Mesothelial cell of epicardium (in vitro differentiated cells): ENCODE data around the gene TRIM62. TPM values are rescaled to one million over a fixed set of nuclear protein-coding genes. Genes with fewer than 3 reads are reported as not detected.
A peak's percentile ranks its signal among the peaks of the same experiment; 100 is the strongest.

Experiments used
- DNase-seq, 2 experiments: peaks; one replicate each; pipeline ENCODE4 v3.0.0; 2021; ENCODE audit warnings: low spot score in 2 of 2; ENCODE audit not compliant: unreplicated experiment in 2 of 2
- H3K27ac Mint-ChIP-seq: 2 replicates; pipeline ENCODE4 v1.8.0; 2021; ENCODE audit warnings: mixed read lengths
- H3K27me3 Mint-ChIP-seq: 2 replicates; pipeline ENCODE4 v1.8.0; 2021; ENCODE audit warnings: low read depth, mixed read lengths
- H3K36me3 Mint-ChIP-seq: 2 replicates; pipeline ENCODE4 v1.8.0; 2021; ENCODE audit warnings: mixed read lengths
- H3K4me1 Mint-ChIP-seq: 2 replicates; pipeline ENCODE4 v1.8.0; 2021; ENCODE audit warnings: mixed read lengths
- H3K4me3 Mint-ChIP-seq: 2 replicates; pipeline ENCODE4 v1.8.0; 2021; ENCODE audit warnings: mild to moderate bottlenecking, moderate library complexity, mixed read lengths
- H3K9me3 Mint-ChIP-seq: 2 replicates; pipeline ENCODE4 v1.8.0; 2021; ENCODE audit warnings: mixed read lengths
- total RNA-seq: library from RNA; stranded (reverse); gene quantifications from 3 replicates; pipeline ENCODE4 v1.2.1, GENCODE V29; 2021
- TF ChIP-seq, protein P1 (sequence below): fragments of 200-600 bp; sonication (generic); IDR thresholded peaks from one replicate; pipeline ENCODE4 v1.5.0; 2021; ENCODE audit warnings: antibody characterized with exemption; ENCODE audit not compliant: unreplicated experiment

The TRIM62 gene
- total RNA-seq, 1 donor from 2014 or later, result 13.9 TPM

DNA sequence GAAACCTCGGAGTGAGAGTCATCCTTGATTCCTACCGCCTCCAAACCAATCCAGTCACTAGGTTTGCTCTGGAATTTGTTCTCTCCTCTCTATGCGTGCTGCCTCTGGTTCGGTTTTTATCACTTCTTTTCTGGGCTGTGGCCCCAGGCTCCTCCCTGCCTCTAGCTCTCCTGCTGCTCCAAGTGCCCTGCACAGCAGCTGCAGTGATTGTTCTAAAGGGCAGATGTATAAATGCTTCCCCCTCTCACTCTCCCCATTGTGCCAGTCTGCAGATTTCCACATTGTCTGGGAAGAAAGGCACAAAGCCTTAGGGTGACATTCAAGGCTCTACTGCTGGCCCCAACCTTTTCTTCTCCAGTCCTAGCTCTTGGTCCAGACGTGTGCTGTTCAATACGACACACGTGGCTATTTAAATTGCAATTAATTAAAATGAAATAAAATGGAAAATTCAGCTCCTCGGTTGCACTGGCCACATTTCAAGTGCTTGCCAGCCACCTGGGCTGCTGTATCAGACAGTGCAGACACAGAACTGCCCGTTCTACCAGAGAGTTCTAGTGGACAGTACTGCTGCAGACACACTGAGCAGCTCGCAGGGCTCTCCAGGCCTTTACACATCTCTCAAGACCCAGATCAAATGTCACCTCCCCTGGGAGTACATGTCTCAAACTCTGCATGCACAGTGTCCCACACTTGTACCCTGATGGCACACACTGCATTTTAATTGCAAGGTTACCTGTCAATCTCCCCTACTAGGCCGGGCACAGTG lies 12.4 kb downstream of the TRIM62 start:
- H3K4me1 Mint-ChIP-seq, result peaks cover 49% of the 10 kb centered on the region
- H3K4me3 Mint-ChIP-seq, result no peak overlapping the region
- no peaks in the 10 kb centered on the region for H3K27me3 Mint-ChIP-seq
- no peak for DNase-seq
- TF ChIP-seq, protein P1, sequence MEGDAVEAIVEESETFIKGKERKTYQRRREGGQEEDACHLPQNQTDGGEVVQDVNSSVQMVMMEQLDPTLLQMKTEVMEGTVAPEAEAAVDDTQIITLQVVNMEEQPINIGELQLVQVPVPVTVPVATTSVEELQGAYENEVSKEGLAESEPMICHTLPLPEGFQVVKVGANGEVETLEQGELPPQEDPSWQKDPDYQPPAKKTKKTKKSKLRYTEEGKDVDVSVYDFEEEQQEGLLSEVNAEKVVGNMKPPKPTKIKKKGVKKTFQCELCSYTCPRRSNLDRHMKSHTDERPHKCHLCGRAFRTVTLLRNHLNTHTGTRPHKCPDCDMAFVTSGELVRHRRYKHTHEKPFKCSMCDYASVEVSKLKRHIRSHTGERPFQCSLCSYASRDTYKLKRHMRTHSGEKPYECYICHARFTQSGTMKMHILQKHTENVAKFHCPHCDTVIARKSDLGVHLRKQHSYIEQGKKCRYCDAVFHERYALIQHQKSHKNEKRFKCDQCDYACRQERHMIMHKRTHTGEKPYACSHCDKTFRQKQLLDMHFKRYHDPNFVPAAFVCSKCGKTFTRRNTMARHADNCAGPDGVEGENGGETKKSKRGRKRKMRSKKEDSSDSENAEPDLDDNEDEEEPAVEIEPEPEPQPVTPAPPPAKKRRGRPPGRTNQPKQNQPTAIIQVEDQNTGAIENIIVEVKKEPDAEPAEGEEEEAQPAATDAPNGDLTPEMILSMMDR, result no peak
- H3K27ac Mint-ChIP-seq, result peak overlapping the region; percentile 22
- H3K36me3 Mint-ChIP-seq, result peaks cover 6% of the 10 kb centered on the region
- H3K9me3 Mint-ChIP-seq, result peaks cover 4% of the 10 kb centered on the region

DNA sequence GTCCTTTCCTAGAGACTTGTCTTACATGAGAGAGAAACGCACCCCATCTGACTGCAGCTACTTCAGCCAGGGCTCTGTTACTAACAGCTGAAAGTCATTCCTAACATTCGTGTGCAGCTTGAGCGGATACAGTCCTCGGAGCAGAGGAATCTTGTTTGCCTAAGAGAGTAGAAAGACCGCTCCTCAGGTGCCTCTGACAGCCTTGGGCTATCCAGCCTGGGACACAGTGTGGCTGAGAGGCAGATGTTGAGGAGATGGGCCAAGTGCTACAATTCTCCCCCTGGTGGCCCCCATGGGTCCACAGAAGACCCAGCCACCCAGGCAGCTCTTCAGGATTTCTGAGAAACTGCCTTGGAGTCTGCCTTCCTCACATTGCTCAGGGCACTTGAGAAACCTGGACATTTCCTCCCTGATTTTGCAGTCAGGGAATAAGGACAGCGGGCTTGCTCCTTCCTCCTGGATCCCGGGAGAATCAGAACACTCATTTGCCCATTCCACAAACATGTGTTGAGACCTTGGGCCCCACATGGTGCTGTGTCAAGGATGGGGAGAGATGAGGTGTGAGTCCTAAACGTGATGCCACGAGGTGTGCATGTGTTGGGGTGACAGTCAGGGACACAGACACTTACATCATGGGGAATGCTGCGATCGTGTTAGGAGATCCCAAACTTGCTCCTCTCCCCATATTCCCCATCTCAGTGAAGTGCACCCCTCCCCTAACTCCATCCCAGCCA lies 13.1 kb downstream of the TRIM62 start:
- Mint-ChIP-seq H3K27ac (peak overlapping the region; percentile 7), H3K36me3 (peaks cover 6% of the 10 kb centered on the region), H3K27me3 (no peaks in the 10 kb centered on the region), H3K4me3 (no peak overlapping the region), H3K4me1 (peaks cover 57% of the 10 kb centered on the region), H3K9me3 (peaks cover 4% of the 10 kb centered on the region)
- DNase-seq, result no peak
- TF ChIP-seq, protein P1, result no peak

DNA sequence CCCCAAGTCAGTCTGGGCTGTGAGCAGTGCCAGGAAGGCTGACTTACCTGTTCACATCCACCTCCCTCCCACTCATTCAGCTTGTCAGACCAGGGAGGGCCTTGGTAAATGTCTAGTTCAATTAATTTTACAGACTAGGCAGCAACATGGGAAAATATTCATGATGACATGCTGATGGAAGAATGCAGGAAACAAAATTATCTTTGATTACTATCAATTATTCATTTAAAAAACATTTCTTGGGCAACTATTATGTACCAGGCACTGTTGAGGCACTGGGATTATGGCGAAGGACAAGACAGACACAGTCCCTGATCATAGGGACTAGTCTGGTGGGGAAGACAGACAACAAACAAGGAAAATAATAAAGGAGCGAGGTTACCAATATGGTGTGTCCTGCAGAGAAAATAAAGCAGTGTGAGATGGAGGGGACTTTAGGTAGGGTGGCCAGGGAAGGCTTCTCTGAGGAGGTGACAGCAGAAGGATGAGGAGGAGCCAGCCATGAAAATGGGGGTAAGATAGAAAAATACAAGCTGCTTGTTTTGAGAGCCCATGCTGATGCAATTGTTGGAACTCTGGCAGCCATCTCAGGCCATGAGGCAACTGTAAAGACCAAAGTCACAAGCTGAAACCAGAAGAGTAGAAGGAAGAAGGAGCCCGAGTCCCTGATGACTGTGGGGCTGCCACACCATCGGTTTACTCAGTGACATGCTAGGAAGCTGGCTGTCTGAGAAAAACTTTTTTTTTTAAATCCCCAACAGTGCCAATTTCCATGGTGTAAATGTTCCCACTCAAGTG lies 14.0 kb downstream of the TRIM62 start:
- Mint-ChIP-seq H3K4me3 (no peak overlapping the region), H3K27ac (peak overlapping the region; percentile 89), H3K9me3 (peaks cover 4% of the 10 kb centered on the region), H3K27me3 (no peaks in the 10 kb centered on the region), H3K4me1 (peaks cover 58% of the 10 kb centered on the region), H3K36me3 (peaks cover 6% of the 10 kb centered on the region)
- TF ChIP-seq, protein P1, result no peak
- DNase-seq, result no peak

DNA sequence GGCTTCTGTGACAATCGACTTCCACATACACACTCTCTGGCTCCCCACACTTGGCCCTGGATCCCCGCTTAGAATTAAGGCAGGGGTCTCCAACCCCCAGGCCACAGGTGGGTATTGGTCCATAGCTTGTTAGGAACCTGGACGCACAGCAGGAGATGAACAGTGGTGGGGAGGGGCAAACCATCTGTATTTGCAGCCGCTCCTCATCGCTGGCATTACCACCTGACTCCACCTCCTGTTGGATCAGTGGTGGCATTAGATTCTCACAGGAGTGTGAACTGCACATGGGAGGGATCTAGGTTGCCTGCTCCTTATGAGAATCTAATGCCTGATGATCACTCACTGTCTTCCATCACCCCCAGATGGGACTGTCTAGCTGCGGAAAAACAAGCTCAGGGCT lies 16.0 kb downstream of the TRIM62 start:
- Mint-ChIP-seq H3K4me3 (no peak overlapping the region), H3K4me1 (peaks cover 67% of the 10 kb centered on the region), H3K27me3 (no peaks in the 10 kb centered on the region), H3K36me3 (peaks cover 6% of the 10 kb centered on the region), H3K9me3 (peaks cover 4% of the 10 kb centered on the region), H3K27ac (peak overlapping the region; percentile 61)
- DNase-seq, result no peak
- TF ChIP-seq, protein P1, result no peak

DNA sequence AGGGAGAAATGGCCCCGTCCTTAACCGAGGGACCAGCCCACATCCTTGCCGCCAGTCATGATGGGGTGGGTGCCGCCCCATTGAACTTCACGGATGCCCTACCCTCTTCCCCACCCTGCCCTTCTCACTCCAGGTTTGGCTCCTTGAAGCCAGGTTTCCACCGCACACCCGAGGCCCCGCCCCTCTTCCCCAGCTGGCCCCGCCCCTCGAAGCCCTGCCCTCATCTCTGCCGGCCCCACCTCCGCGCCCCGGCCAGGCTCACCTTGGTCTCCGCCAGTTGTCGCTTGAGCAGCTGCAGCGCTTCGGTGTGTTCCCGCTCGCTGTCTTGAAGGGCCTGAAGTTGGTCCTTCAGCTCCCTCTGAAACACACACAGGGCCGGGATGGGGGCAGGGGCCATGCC lies 16.6 kb downstream of the TRIM62 start:
- Mint-ChIP-seq H3K4me1 (peaks cover 73% of the 10 kb centered on the region), H3K27me3 (no peaks in the 10 kb centered on the region), H3K36me3 (peaks cover 6% of the 10 kb centered on the region)

More for the DNA sequence above, 16.6 kb downstream of the TRIM62 start:
- DNase-seq, result no peak
- TF ChIP-seq, protein P1, result no peak
- Mint-ChIP-seq H3K9me3 (peaks cover 4% of the 10 kb centered on the region), H3K4me3 (no peak overlapping the region), H3K27ac (peak overlapping the region; percentile 61)
